Esophagus squamous epithelium (tissue), 4 donors: ENCODE data around the gene CDKL5.

Experiments used
- CTCF ChIP-seq, 6 experiments: fragments of 450-650 bp in 4 of 6; fragments of 200-600 bp in 2 of 6; sonication (generic) in 2 of 6; IDR thresholded peaks; one replicate each; pipeline ENCODE4 v1.5.1; 2016 to 2019; ENCODE audit warnings: antibody characterized with exemption in 6 of 6, mild to moderate bottlenecking in 4 of 6, moderate library complexity in 4 of 6
- POLR2A ChIP-seq, 4 donors: fragments of 450-650 bp; IDR thresholded peaks; one replicate each; pipeline ENCODE4 v1.6.1; 2017; ENCODE audit warnings: antibody characterized with exemption in 4 of 4, mild to moderate bottlenecking in 4 of 4, moderate library complexity in 3 of 4

DNA sequence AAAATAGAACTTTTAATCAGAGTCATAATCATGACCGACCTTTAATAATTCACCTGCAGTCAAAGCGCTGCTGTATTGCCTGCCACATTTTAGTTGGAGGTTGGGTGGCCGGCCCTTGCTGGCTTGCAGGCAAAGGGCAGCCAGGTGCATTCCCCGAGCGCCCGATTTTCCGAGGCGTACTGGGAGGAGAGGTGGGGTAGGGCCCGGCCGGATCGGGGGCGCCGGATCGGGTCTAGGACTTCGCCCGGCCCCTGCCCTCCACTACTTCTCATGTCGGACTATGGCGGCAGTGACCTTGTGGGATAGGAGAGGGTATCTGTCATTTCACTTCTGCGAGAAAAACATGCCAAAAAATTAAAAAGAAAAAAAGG, 249.0 kb downstream of the CDKL5 start:
- TF ChIP-seq POLR2A (IDR thresholded peaks at IDR 0.05) (no peak), CTCF (IDR thresholded peaks at IDR 0.05) (no peak)
